ENCODE results near the gene TM4SF18. TPM values are rescaled to one million over a fixed set of nuclear protein-coding genes. Genes with fewer than 3 reads are reported as not detected.

TM4SF18 gene
- total RNA-seq, 4 donors from 2014 or later = 11.3 to 81.5 (median 20.5) TPM

- TF ChIP-seq, protein P1, sequence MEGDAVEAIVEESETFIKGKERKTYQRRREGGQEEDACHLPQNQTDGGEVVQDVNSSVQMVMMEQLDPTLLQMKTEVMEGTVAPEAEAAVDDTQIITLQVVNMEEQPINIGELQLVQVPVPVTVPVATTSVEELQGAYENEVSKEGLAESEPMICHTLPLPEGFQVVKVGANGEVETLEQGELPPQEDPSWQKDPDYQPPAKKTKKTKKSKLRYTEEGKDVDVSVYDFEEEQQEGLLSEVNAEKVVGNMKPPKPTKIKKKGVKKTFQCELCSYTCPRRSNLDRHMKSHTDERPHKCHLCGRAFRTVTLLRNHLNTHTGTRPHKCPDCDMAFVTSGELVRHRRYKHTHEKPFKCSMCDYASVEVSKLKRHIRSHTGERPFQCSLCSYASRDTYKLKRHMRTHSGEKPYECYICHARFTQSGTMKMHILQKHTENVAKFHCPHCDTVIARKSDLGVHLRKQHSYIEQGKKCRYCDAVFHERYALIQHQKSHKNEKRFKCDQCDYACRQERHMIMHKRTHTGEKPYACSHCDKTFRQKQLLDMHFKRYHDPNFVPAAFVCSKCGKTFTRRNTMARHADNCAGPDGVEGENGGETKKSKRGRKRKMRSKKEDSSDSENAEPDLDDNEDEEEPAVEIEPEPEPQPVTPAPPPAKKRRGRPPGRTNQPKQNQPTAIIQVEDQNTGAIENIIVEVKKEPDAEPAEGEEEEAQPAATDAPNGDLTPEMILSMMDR (IDR thresholded peaks at IDR 0.05) = no peak
- no peak for ATAC-seq (ENCODE audit: low FRiP score)
- DNase-seq (ENCODE audit: low spot score) = no peak
Measured at GRCh38 chr3:149336925-149337324, 3.5 kb upstream of the TM4SF18 start.

GRCh38 chr3:149332771-149333170 lies 665 bp downstream of the TM4SF18 start:
- no peak for ATAC-seq (ENCODE audit: low FRiP score)
- DNase-seq (ENCODE audit: low spot score) = no peak
- TF ChIP-seq, protein P1 (IDR thresholded peaks at IDR 0.05) = no peak

DNA sequence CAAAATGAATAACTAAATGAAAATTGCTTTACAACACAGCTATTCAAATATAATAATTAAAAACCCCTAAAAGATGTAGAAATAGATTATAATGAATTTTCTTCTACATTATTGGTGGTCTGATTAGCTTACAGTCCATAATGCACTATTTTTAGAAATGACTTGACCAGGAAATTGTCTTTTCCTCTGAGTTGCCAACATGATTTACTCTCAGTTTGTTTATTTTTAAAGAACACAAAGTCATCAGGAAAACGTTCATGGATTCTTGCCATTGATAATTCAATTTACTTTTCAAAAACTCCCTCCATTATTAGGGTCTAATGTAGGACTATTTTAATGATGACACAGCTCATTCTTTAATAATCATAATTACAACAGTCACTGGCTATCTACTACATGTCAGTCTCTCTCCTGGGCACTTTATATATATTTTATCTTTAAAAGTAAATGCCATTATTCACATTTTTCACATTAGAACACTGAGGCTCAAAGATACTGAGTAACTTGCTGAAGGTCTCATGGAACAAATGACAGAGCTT lies 1.1 kb downstream of the TM4SF18 start:
- no peak for ATAC-seq (ENCODE audit: low FRiP score)
- TF ChIP-seq, protein P1 (IDR thresholded peaks at IDR 0.05) = no peak
- DNase-seq (ENCODE audit: low spot score) = no peak

DNA sequence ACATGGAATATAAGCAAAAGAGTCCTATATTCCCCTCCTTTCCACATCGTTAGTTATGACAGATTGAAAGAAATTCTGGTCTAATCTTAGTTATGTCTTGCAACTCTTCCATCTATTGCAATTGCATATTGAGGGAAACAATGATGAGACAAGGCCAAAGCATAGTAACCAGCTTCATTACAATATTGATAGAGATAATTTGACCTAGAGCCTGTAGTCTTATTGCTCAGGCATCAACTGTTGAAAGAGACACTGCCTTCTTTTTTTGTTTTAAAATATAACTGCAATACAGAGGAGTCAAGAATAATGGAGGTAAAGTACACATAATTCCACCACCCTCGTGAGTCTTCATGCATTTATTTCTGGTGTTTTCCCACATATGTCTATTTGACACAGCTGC lies 2.0 kb downstream of the TM4SF18 start:
- TF ChIP-seq, protein P1 (IDR thresholded peaks at IDR 0.05) = no peak
- DNase-seq (ENCODE audit: low spot score) (no peak), ATAC-seq (ENCODE audit: low FRiP score) (no peak)

- ATAC-seq (ENCODE audit: low FRiP score) (no peak), DNase-seq (ENCODE audit: low spot score) (no peak)
- TF ChIP-seq, protein P1 (IDR thresholded peaks at IDR 0.05) = no peak
Measured at GRCh38 chr3:149330609-149331331, 2.7 kb downstream of the TM4SF18 start.

DNA sequence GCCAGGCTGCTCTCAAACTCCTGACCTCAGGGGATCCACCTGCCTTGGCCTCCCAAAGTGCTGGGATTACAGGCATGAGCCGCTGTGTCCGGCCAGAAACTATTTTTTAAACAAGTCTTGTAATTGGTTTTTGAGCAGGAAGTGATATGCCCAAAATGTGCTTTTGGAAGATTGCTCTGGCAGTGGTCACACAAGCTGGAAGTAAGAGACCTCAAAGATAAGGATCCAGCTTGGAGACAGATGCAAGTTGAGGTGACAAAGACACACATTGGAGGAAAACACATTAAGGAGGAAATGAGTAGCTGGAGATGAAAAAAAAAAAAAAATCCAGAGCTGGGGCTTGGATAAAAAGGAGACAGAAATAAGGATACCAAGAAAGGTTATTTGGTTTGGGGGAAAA lies 6.3 kb downstream of the TM4SF18 start:
- DNase-seq (ENCODE audit: low spot score) = no peak
- ATAC-seq (ENCODE audit: low FRiP score) = no peak
- TF ChIP-seq, protein P1 (IDR thresholded peaks at IDR 0.05) = no peak

- ATAC-seq (ENCODE audit: low FRiP score) (no peak), DNase-seq (ENCODE audit: low spot score) (no peak)
- TF ChIP-seq, protein P1 (IDR thresholded peaks at IDR 0.05) = no peak
Measured at GRCh38 chr3:149325581-149325980, 7.9 kb downstream of the TM4SF18 start.
